ENCODE results near the gene CYP4V2. TPM values are rescaled to one million over a fixed set of nuclear protein-coding genes. Genes with fewer than 3 reads are reported as not detected.

The CYP4V2 gene
- total RNA-seq (2022) (43.3 and 43.8 TPM in 2 replicates), Bru-seq, nascent RNA (percentile 73 among the genes with signal in this experiment), BruChase-seq, experiment 1, labeled RNA remaining after a 6-hour chase (percentile 81 among the genes with signal in this experiment), BruChase-seq, experiment 2, labeled RNA remaining after a 2-hour chase (percentile 77 among the genes with signal in this experiment)
- long read RNA-seq, transcript CYP4V2-201 (11 exons, 2,042 nt), result major isoform, 14 of 29 reads
- long read RNA-seq, partial matches to known transcripts, result 2 of 29 reads
- long read RNA-seq, other reads (novel, unspliced or antisense), result 13 of 29 reads

DNA sequence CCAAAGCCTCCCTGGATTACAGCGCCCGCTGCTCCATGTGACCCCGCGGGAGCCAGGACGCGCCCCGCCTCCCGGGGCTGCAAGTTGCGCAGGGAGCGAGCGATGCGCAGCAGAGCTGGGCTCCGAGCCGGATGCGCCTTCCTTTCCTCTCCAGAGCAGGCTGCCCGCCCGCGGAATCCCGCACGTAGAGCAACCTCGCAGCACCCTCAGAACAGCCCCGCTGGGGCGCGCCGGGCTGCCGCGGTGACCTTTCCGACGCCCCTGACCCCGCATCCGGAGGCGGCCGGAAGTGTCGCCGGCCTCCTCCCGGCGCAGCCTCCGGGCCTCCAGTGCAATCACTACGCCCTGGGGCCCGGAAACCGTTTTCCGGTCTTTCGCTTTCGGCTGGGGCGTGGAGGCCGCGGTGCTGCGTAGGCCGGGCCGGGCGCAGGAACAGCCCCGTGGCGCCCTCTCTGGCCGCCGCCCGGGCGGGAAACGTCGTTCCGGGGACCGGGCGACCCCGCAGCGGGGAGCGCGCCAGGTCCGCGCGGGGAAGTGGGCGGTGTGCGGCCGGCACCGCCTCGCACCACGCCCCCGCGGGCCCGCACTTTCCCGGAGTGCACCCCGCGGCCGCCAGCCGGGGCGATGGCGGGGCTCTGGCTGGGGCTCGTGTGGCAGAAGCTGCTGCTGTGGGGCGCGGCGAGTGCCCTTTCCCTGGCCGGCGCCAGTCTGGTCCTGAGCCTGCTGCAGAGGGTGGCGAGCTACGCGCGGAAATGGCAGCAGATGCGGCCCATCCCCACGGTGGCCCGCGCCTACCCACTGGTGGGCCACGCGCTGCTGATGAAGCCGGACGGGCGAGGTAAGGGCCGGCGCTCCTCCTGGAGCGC is at the start of gene CYP4V2:
TSS of gene CYP4V2 (plus strand) at position 368 of the 866 bp plus-strand sequence. CDS start at position 625, 257 bp downstream.
- Mint-ChIP-seq H3K4me3 (ENCODE audit: low read depth, unreplicated experiment) (peak within 1 kb of the TSS; percentile 86), H3K9me3 (ENCODE audit: low read depth, unreplicated experiment) (no peaks in the 10 kb centered on the region), H3K4me1 (ENCODE audit: low read depth, unreplicated experiment) (peaks cover 17% of the 10 kb centered on the region), H3K36me3 (ENCODE audit: insufficient read depth, unreplicated experiment) (peaks cover 25% of the 10 kb centered on the region), H3K27me3 (ENCODE audit: unreplicated experiment) (no peaks in the 10 kb centered on the region), H3K27ac (ENCODE audit: unreplicated experiment) (peak within 1 kb of the TSS; percentile 85)
- peak; percentile 86 for DNase-seq
- TF ChIP-seq, protein P1, sequence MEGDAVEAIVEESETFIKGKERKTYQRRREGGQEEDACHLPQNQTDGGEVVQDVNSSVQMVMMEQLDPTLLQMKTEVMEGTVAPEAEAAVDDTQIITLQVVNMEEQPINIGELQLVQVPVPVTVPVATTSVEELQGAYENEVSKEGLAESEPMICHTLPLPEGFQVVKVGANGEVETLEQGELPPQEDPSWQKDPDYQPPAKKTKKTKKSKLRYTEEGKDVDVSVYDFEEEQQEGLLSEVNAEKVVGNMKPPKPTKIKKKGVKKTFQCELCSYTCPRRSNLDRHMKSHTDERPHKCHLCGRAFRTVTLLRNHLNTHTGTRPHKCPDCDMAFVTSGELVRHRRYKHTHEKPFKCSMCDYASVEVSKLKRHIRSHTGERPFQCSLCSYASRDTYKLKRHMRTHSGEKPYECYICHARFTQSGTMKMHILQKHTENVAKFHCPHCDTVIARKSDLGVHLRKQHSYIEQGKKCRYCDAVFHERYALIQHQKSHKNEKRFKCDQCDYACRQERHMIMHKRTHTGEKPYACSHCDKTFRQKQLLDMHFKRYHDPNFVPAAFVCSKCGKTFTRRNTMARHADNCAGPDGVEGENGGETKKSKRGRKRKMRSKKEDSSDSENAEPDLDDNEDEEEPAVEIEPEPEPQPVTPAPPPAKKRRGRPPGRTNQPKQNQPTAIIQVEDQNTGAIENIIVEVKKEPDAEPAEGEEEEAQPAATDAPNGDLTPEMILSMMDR (IDR thresholded peaks at IDR 0.05; ENCODE audit: unreplicated experiment), result no peak
- CTCF ChIA-PET, result interaction anchor here (1.3 to 1.5 kb wide), 2 partner anchors 42 to 86 kb away, joined by 3 to 4 read pairs; no protein-coding TSS in a partner anchor
- intact Hi-C loops (cut with micrococcal nuclease; ENCODE audit: unreplicated experiment), result loop anchor here (5.0 kb wide), 1 partner anchor 44 kb away; no protein-coding TSS in a partner anchor
- BruUV-seq (replicated peaks), result no TSS peak

DNA sequence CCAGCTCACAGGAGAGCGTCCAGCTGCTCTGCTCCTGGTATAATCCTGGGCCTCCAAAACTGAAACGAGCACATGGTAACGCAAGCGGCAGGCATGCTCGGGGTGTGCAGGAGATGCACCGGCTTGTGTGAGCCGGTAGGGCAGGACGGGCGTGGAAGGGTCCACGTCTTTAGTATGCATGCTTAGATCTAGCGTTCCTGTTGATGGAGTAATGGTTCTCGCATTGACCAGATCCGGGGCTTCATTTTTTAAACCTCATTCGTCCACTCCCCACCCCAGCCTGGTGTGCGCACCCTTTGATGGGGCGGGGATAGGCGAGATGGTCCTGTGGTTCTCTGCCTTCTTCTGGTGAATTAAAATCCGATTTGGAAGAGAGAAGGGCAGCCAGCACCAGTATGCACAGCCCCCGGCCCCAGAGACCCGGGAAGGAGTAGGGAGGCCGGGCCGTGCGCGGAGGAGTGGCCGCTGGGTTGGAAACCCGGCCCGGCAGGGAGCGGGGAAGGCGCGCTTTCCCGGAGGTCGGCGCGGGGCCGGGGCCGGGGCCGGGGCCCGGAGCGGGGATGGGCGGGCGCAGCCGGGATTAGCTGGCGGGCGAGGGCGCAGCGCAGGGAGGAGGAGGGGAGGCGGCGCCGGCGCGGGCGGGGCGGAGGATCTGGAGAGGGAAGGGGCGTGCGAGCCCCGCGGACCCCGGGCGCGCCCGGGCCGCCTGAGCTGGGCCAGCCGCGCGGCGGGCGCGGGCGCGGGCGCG is 47.0 kb upstream of the CYP4V2 start:
- Mint-ChIP-seq H3K4me3 (ENCODE audit: low read depth, unreplicated experiment) (peak overlapping the region; percentile 77), H3K27ac (ENCODE audit: unreplicated experiment) (peak overlapping the region; percentile 61), H3K36me3 (ENCODE audit: insufficient read depth, unreplicated experiment) (peaks cover 44% of the 10 kb centered on the region), H3K27me3 (ENCODE audit: unreplicated experiment) (no peaks in the 10 kb centered on the region), H3K4me1 (ENCODE audit: low read depth, unreplicated experiment) (peaks cover 25% of the 10 kb centered on the region), H3K9me3 (ENCODE audit: low read depth, unreplicated experiment) (no peaks in the 10 kb centered on the region)
- BruUV-seq (replicated peaks), result no TSS peak
- TF ChIP-seq, protein P1 (IDR thresholded peaks at IDR 0.05; ENCODE audit: unreplicated experiment), result no peak
- CTCF ChIA-PET, result no interaction called here
- intact Hi-C loops (cut with micrococcal nuclease; ENCODE audit: unreplicated experiment), result no loop called here
- peak; percentile 74 for DNase-seq

DNA sequence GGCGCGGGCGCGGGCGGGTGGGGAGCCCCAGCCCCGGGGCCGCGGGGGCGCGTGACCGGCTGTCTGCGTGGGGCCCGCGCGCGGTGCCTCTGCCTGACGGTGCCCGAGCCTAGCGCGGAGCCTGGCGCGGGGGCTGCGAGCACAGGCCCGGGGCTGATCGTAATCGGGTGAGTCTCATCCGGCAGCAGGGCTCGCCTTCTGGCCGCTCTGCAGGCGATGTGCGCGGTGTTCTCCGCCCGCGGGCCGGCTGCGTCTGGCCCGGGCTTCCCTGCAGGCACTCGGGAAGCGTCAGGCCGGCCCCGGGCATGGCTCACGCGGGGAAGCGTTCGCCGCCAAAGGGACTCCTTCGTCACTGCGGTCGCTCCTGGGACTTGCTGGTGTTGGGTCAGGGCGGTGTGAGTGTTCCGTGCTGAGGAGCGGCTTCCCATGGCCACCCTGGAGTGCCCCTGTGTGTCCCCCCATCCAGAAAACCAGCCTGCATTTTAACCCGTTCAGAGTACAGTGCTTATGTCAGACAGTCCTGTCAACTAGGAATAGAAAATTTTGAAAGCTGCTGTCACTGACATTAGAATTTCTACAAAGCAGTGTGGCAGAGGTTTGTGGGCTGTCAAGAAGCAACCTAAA is 46.3 kb upstream of the CYP4V2 start:
- Mint-ChIP-seq H3K27ac (ENCODE audit: unreplicated experiment) (peak overlapping the region; percentile 87), H3K9me3 (ENCODE audit: low read depth, unreplicated experiment) (no peaks in the 10 kb centered on the region), H3K27me3 (ENCODE audit: unreplicated experiment) (no peaks in the 10 kb centered on the region), H3K4me3 (ENCODE audit: low read depth, unreplicated experiment) (peak overlapping the region; percentile 77), H3K36me3 (ENCODE audit: insufficient read depth, unreplicated experiment) (peaks cover 51% of the 10 kb centered on the region), H3K4me1 (ENCODE audit: low read depth, unreplicated experiment) (peaks cover 25% of the 10 kb centered on the region)
- TF ChIP-seq, protein P1 (IDR thresholded peaks at IDR 0.05; ENCODE audit: unreplicated experiment), result no peak
- DNase-seq, result peak; percentile 49
- CTCF ChIA-PET, result no interaction called here
- no TSS peak for BruUV-seq (replicated peaks)
- intact Hi-C loops (cut with micrococcal nuclease; ENCODE audit: unreplicated experiment), result loop anchor here (5.0 kb wide), 2 partner anchors 38 to 47 kb away; partner anchors contain the start of gene CYP4V2

DNA sequence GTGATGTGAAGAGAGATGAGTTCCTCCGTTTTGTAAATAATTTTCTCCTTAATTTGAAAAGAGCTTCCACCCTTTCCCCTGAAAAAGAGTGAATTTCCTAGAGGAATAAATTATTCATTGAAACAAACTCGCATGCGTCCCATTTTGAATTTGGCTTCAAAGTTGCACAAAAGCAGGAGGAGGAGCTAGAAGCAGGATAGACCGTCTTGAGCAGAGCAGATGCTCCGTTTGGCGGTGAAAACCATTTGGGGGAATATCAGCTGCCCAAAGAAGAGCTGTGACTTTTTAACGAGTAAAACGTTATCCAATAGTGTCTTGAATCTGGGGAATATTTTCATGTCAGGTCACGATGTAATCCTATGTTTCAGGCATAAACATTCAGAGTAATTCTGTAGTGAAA is 44.9 kb upstream of the CYP4V2 start:
- TF ChIP-seq, protein P1 (IDR thresholded peaks at IDR 0.05; ENCODE audit: unreplicated experiment), result no peak
- CTCF ChIA-PET, result no interaction called here
- intact Hi-C loops (cut with micrococcal nuclease; ENCODE audit: unreplicated experiment), result loop anchor here (5.0 kb wide), 2 partner anchors 39 to 46 kb away; partner anchors contain the start of gene CYP4V2
- Mint-ChIP-seq H3K27me3 (ENCODE audit: unreplicated experiment) (no peaks in the 10 kb centered on the region), H3K4me3 (ENCODE audit: low read depth, unreplicated experiment) (peak overlapping the region; percentile 77), H3K4me1 (ENCODE audit: low read depth, unreplicated experiment) (peaks cover 25% of the 10 kb centered on the region), H3K27ac (ENCODE audit: unreplicated experiment) (peak overlapping the region; percentile 87), H3K9me3 (ENCODE audit: low read depth, unreplicated experiment) (no peaks in the 10 kb centered on the region), H3K36me3 (ENCODE audit: insufficient read depth, unreplicated experiment) (peaks cover 60% of the 10 kb centered on the region)
- no TSS peak for BruUV-seq (replicated peaks)
- DNase-seq, result no peak

All from Calu3 (cell line).